ENCODE data around the gene MOSMO.

The MOSMO gene

DNA sequence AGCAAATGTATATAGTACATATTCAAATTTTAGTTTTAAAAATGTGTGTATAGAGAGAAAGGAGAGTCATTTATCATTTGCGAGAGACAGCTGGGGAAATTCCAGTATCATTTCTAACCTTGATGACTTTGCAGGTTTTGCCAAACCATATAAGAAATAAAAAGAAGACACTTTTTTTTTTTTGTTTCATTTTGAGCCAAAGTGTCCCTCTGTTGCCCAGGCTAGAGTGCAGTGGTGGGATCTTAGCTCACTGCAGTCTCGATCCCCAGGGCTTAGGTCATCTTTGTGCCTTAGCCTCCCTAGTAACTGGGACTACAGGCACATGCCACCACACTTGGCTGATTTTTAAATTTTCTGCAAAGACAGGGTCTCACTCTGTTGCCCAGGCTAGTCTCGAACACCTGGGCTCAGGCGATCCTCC is 46.0 kb downstream of the MOSMO start:
- no peak for DNase-seq

DNA sequence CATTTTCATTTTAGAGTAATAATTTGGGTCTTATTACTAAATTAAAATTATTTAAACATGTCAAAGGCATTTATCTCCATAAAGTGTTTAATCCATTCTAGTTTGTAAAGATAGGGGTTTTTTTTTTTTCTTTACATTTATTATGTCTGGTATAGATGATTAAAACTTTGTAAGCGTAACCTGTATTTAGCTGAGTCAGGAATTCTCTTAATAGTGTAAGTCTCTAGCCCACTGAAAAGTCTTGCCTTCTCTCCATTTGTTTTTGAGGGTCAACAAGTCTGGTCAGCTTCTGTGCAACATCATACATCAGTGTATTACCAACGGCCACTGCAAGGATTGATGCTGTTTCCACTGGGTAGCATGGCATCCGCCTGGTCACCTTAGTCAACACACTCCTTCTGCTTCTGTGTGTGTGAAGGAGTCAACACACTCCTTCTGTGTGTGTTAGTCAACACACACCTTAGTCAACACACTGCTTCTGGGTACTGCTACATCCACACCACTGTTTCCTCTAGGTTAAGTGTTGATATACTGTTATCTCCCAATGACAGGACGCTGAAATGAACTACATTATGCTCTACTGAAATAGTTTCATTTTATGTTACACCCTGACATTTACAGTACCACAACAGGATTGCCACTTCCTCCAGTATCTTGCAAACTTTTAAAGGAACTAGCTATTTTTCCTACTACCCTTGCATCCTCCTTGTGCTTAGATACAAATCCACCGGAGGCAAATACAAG is 47.1 kb downstream of the MOSMO start:
- no peak for DNase-seq

DNA sequence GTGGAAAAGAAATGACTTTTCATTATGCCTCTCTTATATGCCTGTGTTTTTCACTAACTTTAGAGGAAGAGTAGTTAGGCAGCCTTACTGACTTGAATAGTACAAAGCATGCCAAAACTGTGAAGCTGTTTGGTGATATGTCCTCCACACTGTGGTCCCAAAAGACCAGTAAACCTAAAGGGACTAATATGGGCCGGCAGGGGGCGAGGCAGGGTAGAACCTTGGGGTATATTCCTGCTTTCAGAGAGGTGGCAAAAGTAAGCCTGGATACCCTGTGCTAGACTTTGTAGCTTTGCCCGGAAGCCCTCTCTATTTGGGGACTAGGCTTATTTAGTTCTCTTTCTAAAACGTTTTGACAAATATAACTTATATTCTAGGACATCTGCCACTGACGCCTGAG is 48.0 kb downstream of the MOSMO start:
- no peak for DNase-seq

DNA sequence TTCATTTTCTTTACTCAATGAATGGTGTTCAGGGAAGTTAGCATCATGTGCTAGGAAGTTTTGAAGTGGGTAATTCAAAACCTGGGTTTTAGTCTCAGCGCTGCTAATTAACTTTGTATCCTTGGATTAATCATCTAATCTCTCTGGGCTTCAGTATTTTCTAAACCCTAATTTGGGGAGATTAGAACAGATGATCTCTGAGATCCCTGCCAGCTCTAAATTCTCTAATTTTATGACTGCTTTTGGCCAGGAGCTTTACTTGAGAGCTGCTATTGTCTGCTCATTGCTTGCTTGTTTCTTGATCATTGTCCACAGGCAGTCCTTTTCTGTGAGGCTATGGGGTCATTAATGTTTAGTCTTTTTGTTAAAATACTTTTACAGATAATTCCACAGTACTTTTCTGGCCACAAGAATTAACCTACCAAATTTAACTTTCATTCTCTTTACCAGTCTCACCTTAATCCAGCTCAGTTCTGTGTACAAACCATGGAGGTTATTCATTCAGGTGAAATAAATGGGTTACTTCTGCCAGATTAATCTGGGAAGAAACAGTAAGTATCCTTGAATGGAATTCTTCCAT is 56.1 kb downstream of the MOSMO start:
- no peak for DNase-seq

DNA sequence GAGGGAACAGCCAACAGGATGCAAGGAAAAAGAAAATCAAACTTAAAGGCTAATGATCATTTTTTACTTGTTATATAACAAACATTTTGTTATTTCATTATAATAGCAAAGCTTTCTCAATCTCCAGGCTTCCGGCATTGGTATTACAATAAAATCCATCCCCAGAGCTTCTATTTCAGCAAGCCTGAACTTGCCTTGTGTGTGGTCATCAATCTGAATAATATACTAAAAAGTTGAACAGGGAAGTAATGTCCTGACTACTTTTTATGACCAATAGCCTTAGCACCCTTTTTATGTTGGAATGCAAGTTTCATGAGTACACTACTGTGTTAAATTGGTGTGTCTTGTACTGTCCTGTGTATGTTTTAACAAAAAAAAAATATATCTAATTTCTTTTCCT is 57.3 kb downstream of the MOSMO start:
- no peak for DNase-seq

DNA sequence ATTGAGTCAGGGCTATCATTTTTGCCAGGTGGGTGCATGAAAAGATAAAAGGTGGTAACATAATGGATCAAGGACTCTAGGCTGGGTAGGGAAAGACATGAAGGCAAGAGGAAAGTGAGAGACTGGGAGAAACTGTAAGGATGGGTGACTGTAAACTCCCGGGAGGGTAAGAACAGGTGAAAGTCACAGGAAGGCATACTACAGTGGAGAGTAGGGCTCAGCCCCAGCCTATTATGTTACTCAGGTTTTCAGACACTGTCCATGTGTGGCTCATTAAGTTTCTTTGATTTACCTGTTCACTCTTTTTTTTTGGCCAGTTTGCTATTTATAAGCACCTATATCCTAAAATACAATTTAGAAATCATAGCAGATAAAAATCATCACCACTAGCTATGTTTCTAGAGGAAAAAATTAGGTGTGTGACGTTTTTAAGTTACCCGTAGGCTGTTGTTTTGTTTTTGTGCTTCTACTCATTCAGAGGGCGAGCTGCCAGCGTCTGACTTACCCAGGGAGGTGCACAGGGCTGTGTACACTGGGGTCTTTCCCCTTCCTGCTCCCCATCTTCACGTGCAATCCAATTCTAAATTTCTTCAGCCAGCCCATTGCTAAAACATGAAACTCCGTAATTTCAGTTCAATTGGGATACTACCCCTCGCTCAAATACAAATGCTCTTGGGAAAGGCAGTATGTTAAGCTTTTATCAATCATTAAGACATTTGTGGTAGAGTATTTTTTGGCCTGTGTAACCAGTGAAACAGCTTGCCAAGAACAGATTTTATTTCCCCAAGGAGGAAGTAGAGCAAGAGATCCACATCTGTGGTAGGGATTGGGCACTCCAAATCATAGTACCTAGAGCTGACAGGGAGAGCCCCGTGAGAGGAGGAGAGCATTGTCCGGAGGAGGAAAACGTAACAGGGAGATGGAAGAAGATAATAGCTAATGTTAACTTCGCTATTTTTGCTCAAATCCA is 62.7 kb downstream of the MOSMO start:
- no peak for DNase-seq

DNA sequence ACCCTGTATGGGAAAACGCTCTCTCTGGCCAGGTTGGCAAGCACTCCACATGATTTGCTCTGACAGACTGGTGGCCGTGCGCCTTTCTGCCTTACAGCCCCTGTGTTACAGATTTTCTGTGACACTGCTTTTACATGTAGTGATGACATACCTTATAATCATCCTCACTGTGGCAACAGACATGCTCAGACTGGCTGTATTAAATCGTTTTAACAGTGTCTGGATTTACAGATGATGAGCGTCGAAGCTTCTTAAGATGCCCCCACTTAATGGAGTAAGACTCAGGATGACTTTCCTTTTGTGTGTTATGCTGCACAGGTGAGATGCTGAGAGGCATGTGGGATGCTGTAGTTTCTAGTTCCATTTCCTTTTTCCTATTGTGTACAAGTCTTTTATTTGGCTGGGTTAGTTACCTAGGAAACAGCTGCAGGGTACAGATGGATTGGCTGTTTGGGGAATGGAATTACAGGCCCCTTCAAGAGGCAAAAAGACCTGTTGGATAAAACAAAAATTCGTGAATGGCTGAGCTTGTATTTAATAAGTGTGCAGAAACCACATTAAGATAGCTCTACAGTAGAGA is 63.5 kb downstream of the MOSMO start:
- no peak for DNase-seq

DNA sequence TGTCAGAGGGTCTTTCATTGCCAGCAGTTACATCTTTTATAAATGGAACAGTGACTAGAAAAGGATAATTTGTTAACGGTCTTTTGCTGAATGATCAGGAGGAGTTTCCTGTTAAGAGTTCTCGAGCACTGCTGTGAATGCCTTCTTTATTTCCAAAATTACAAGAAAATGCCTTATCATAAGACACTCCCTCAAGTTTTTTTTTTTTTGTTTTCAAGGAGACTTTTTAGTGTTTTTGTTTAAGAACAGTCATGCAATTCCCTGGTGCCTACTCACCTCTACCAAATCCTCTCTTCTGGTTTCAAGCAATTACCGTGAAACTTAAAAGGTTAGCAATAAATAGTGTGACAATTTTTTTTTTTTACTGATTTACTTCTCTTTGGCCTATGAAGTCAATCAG is 65.4 kb downstream of the MOSMO start:
- DNase-seq, result no peak

DNA sequence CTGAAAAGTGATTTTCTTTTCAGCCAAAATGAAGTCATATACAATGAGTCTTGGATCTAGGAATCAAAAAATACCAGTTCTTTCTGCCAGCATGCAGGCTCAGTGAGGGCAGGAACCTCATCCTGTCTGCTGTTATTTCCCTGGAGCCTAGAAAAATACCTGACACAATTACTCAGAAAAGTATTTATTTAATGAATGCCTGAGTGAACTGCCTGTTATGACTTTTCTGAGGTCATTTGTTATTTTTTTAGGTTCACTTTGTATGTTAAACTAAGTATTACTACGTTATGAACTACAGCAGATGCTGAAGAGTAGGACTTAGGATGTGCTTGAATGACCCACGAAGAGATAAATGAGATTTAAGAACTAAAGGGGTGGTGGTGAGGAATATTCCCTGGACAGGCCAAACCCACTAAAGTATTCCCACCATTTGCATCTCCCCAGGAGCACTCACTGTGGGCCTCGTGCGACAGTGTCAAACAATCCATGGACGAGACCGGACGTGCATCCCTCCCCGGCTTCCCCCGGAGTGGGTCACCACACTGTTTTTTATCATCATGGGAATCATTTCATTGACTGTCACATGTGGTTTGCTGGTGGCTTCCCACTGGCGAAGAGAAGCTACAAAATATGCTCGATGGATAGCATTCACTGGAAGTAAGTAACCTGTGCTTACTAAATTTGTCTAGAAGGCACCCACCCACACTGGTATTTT is 67.3 kb downstream of the MOSMO start:
- no peak for DNase-seq

DNA sequence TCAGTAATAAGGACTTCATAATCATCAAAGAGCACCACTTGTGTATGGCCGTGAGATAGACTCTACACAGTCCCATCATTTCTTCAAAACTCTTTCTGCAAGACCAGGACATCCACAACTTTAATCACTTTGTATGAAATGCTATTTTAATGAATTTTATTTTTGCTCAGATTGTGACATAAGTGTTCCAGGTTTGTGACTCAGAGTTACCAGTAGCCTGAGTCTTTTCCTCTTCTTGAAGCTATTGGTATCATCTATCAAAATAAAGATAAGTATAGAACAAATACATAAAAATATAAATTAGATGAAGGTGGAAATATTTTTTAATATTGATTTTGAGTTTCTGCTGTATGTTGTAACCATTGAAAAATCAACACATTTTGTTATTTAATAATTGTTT is 67.9 kb downstream of the MOSMO start:
- no peak for DNase-seq

DNA sequence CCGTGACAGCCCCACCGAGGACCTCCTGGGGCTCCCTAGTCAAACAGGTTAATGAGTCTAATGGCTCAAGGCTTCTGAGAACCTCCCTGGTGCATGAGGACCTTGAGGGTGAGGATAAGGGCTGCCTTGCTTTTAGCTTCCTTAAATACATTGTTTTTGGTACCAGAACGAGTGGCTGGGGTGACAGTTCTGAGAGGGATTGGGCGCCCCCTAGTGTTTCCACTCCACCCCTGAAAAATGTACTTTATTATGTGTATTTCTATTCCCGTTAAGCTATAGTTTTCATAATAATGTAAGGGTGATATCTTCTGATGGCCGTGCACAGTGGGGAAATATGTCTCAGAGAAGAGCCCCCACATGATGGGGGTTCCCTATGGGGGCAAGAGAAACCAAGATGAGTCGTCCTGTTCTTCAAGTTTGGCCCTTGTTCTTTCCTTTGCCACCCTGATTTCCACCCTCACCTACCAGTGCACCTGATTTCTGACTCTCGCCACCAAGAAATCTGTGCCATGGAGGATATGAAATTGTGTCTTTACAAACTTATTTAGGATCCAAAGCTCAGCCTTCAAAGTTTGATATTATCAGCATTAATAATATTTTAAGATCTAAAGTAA is 69.9 kb downstream of the MOSMO start:
- DNase-seq, result peak; percentile 7

DNA sequence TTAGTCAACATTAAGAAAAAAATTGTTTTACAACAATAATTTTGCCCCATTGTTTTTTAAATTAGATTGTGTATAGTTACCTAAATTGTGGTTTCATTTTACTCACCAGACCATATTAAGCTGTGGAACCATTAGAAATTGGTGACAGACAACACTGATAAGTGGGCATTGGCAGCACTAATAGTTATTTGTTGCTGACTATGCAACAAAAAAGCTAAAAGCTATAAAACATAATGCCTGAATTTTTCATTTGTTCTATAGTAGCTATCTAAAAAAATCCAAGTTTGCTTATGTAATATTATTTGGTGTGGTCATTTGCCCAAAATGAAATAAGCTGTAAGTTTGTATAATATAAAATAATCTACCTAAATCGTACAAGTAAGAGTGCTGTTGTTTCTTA is 70.7 kb downstream of the MOSMO start:
- DNase-seq, result no peak

DNA sequence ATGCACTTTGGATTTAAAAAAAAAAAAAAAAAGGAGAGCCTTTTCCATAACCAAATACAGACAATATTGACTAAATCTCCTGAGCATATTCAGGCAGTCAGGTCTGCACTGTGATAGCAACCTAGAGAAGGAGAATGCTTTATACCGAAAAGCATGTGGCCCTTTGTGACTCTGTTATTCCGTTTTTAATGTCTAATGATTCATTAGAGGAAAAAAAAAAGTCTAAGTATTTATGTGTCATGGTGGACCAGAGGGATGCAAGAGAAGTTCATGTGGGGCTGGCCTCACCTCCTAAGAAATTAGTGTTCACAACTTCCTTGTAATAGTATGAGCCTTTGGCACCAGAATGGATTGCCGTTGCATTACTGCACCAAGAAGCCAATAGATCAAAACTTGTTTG is 73.1 kb downstream of the MOSMO start:
- no peak for DNase-seq

DNA sequence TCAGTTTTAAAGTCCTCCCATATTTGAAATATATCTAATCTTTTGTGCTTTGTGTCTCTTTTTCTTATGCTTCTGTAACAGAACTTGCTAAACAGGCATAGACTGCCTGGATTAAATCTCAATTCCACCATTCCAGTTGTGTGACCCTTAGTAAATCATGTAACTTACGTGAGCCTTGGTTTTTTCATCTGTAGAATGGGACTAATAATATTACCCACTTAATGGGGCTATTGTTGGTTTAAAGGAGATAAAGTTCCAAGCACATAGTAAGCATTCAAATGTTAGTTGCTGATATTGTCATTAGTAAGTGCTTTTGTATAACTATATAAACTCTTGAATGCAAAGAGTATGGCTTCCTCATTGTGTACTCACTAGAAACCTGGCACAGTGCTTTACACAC is 78.5 kb downstream of the MOSMO start:
- DNase-seq, result no peak

DNA sequence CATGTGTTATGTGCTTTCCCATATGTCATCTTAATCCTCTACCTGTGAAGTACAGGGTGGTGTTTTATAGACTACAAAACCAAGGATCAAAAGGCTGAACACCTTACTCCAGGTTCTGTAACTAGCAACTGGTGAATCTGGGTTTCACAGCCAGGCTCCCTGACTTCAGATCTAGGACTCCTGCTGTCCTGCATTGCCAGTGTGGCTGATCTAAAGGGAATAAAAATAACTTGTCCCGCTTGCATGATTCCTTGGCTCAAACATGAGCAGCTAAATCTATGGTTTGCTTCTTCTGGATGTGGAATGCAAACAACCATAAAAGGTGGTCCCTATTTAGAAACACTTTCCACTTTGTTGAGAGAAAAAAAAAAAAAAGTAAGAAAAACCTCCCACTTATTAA is 80.7 kb downstream of the MOSMO start:
- DNase-seq, result no peak

DNA sequence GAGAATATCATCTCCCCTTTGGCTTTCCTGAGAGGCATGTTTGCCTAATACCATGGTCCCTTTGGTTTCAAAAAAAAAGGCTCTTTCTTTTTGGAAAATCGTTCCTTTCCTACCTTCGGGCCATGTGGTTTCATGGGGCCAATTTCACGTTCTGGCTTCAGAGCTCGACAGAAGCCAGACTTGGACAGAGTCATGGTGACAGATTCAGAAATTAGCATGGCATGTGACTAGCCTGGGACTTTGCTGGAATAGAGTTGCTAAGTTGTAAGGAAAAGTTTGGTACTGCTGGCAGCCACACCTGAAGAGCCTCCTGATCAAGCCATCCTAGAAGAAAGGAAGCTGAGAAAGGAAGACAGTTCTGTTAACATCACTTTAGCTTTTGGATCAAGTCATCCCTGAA is 82.0 kb downstream of the MOSMO start:
- DNase-seq, result no peak

DNA sequence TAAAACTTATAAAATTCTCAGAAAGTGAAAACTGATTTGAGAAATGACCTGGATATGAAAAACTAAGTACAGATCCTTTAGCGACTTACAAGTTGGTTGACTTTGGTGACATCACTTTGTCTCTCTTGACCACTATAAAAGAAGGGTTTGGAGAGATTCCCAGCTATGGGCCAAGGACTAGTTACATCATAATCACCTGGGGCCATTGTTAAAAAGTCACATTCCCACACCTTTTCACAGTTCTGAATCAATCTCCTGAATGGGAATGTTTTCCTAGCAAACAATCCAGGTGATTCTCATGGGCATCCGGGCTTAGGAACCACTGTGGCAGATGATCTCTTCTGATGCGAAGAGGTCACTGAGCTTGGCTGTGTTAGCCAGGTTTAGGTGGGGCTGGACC is 83.8 kb downstream of the MOSMO start:
- no peak for DNase-seq

DNA sequence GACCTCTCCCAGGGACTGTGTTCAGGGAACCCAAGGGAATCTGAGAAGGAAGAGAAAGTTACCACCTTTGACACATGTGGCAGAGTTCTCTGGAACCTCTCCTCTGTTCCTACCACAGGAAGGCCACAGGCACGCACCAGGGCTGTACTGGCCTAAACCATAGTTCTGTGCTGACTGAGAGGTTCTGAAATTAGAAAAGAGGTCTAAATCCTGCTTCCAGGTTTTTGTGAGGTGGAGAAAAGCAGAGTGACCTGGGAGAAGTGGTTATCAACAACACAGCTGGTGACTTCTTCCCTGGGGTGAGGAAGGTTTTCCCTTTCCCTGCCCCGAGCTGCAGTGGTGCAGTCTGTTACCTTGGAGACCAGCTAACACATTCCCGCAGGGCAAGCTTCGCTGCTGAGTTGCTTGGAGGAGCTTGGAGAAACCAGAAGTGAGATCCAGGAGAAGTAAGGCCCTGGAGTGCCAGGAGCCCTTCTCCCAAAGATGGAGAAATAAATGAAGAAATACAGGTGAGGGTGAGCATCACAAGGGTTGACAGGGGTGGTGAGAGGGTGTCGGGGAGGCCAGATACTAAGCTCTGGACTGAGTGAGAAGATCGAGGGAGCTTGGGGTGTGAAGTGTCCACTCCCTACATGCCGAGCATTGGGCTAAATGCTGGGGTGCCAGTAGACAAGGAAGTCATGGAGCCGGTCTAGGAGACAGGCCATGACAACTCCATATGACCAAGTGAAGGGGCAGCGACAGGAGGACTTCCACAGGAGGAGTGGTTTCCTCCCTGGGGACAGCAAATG is 84.4 kb downstream of the MOSMO start, which contains the start of gene VWA3A:
Gene VWA3A (plus strand): TSS at position 399 of the 791 bp plus-strand sequence. CDS start 97 bp downstream, at position 496.
- no peak for DNase-seq

DNA sequence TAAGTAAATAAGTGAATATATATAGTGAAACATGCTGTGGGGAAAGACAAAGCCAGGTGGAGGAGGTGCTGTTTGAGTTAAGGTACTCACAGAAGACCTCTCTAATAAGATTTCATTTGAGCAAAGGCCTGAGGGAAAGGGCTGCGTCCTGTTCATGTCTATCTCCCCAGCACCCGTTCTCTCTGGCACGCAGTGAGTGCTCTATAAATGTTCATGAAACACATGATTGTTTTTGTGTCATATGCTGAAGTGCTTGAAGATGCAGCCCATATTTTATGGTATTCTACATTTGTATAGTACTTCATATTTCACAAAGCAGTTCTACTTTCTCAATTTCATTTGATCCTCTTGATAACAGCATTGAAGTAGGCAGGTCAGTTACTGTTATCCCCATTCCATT is 85.4 kb downstream of the MOSMO start:
- DNase-seq, result no peak

DNA sequence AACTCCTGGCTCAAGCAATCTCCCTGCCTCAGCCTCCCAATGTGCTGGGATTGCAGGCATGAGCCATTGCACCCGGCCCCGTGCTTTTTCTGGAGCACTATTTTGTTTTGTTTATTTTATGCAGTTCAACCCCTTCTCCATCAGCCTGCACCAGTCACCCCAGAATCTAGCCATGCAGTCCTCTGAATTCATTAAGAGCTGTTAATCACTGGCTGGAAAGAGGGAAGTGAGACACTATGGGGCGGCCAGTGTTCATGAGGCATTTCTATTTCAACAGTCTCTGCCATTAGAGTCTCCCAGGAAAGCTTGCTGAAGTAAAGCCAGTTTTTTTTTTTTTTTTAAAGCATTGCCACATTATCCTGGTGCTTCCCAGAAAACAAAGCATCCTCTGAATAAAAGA is 86.1 kb downstream of the MOSMO start:
- DNase-seq, result no peak
